B cell (primary cell): ENCODE data around the gene TNXB. TPM values are rescaled to one million over a fixed set of nuclear protein-coding genes. Genes with fewer than 3 reads are reported as not detected.

Experiments
- ATAC-seq: fragments of 200-7000 bp; cut with Tn5 transposase; one replicate; pipeline ENCODE4 v1.10.0; 2021; ENCODE audit warnings: low read depth, mild to moderate bottlenecking, moderate number of reproducible peaks, moderate library complexity
- CTCF ChIA-PET: fragments of 350-600 bp; sonication (Branson Sonifier 250); formaldehyde crosslinking; loops from one replicate; lab custom pipeline; 2021; ENCODE audit warnings: antibody characterized with exemption, inconsistent platforms; lab: Charles Lee
- POLR2A ChIA-PET: fragments of 350-600 bp; sonication (Branson Sonifier 250); formaldehyde crosslinking; loops from one replicate; lab custom pipeline; 2021; ENCODE audit warnings: antibody characterized with exemption; lab: Charles Lee
- DNase-seq: peaks from one replicate; pipeline ENCODE4 v3.0.0; 2013
- H2AFZ ChIP-seq: 2 replicates; pipeline ENCODE4 v1.6.1; 2012; ENCODE audit warnings: mild to moderate bottlenecking, low read depth, low read length; ENCODE audit not compliant: insufficient read depth, poor library complexity, severe bottlenecking
- H3K27ac ChIP-seq, 2 donors: 1 replicate in 1 of 2; 2 replicates in 1 of 2; pipeline ENCODE4 v1.5.1; 2012 to 2013; ENCODE audit warnings: low read length in 2 of 2, mild to moderate bottlenecking in 2 of 2, moderate library complexity in 1 of 2
- H3K27me3 ChIP-seq, 4 experiments: fragments of 200-600 bp in 1 of 4; sonication (generic) in 1 of 4; replicated peaks in 1 of 4; 1 replicate in 2 of 4; 2 replicates in 2 of 4; pipeline versions ENCODE4 v1.6.1 to v1.7.0; 2013 to 2016; ENCODE audit warnings: low read length in 3 of 4, mild to moderate bottlenecking in 2 of 4, mixed read lengths in 1 of 4, moderate library complexity in 1 of 4; ENCODE audit not compliant: insufficient read depth in 4 of 4, control insufficient read depth in 3 of 4; ENCODE audit errors: control extremely low read depth in 1 of 4
- H3K36me3 ChIP-seq, 2 experiments: replicated peaks in 1 of 2; 1 replicate in 1 of 2; 2 replicates in 1 of 2; pipeline versions ENCODE4 v1.6.1 to v1.7.1; 2013; ENCODE audit warnings: low read length in 1 of 2; ENCODE audit not compliant: insufficient read depth in 2 of 2, control insufficient read depth in 1 of 2; ENCODE audit errors: control extremely low read depth in 1 of 2, extremely low read depth in 1 of 2
- H3K4me1 ChIP-seq, 2 donors: fragments of 200-600 bp in 1 of 2; sonication (generic) in 1 of 2; 1 replicate in 1 of 2; 2 replicates in 1 of 2; pipeline versions ENCODE4 v1.5.1 to v1.6.1; 2013 to 2017; ENCODE audit warnings: low read length in 2 of 2; ENCODE audit not compliant: control insufficient read depth in 2 of 2, insufficient read depth in 2 of 2
- H3K4me2 ChIP-seq: replicated peaks from 2 replicates; pipeline ENCODE3; 2012; ENCODE audit warnings: mild to moderate bottlenecking, low read depth, low read length; ENCODE audit not compliant: poor library complexity, severe bottlenecking
- H3K4me3 ChIP-seq, 5 experiments: fragments of 200-600 bp in 1 of 5; sonication (generic) in 1 of 5; 1 replicate in 3 of 5; 2 replicates in 2 of 5; pipeline versions ENCODE4 v1.5.1 to v1.7.0; 2011 to 2016; ENCODE audit warnings: low read length in 4 of 5, mild to moderate bottlenecking in 4 of 5, low read depth in 2 of 5, control low read depth in 1 of 5, moderate library complexity in 1 of 5; ENCODE audit not compliant: insufficient read depth in 1 of 5; ENCODE audit errors: control extremely low read depth in 1 of 5, extremely low read depth in 1 of 5
- H3K79me2 ChIP-seq: fragments of 200-600 bp; sonication (generic); one replicate; pipeline ENCODE4 v1.6.0; 2016; ENCODE audit warnings: low read length; ENCODE audit not compliant: control insufficient read depth, insufficient read depth
- H3K9ac ChIP-seq: fragments of 200-600 bp; sonication (generic); 2 replicates; pipeline ENCODE4 v1.6.1; 2017; ENCODE audit warnings: mild to moderate bottlenecking, low read length, moderate library complexity
- H3K9me3 ChIP-seq, 3 donors: one replicate each; pipeline versions ENCODE4 v1.6.1 to v1.7.1; 2013; ENCODE audit warnings: low read length in 2 of 3; ENCODE audit not compliant: control insufficient read depth in 2 of 3, insufficient read depth in 1 of 3; ENCODE audit errors: control extremely low read depth in 1 of 3
- H4K20me1 ChIP-seq: 2 replicates; pipeline ENCODE4 v1.6.0; 2012; ENCODE audit warnings: mild to moderate bottlenecking, low read length; ENCODE audit not compliant: insufficient read depth, control insufficient read depth, poor library complexity, severe bottlenecking
- H3K27ac Mint-ChIP-seq: one replicate; pipeline ENCODE4 v1.8.0; 2021; ENCODE audit warnings: mixed read lengths
- H3K27me3 Mint-ChIP-seq: one replicate; pipeline ENCODE4 v1.8.0; 2021; ENCODE audit warnings: mixed read lengths
- H3K4me1 Mint-ChIP-seq: one replicate; pipeline ENCODE4 v1.8.0; 2021; ENCODE audit warnings: mixed read lengths
- H3K4me3 Mint-ChIP-seq: one replicate; pipeline ENCODE4 v1.8.0; 2021; ENCODE audit warnings: mixed read lengths
- H3K9me3 Mint-ChIP-seq: one replicate; pipeline ENCODE4 v1.8.0; 2022; ENCODE audit warnings: mixed read lengths; ENCODE audit not compliant: insufficient read depth
- EZH2 ChIP-seq: IDR thresholded peaks from 2 replicates; pipeline ENCODE4 v1.6.1; 2012; ENCODE audit warnings: borderline replicate concordance, low read depth, mild to moderate bottlenecking, moderate library complexity, low read length; ENCODE audit not compliant: insufficient read depth, poor library complexity, severe bottlenecking
- WGBS: methylation state at CpG from one replicate; pipeline ENCODE4 v1.1.5; 2013; ENCODE audit warnings: missing lambda C conversion rate; ENCODE audit not compliant: insufficient coverage; 5-methylcytosine and 5-hydroxymethylcytosine counted together
- intact Hi-C: fragments of 100-400 bp; cut with micrococcal nuclease; formaldehyde crosslinking; loops from one replicate; pipeline ENCODE4 v1.10.0; 2022
- polyA plus RNA-seq: library from polyadenylated mRNA; depleted of rRNA; stranded (reverse); fragments of >200 nt; gene quantifications from 2 replicates; pipeline ENCODE4 v1.2.3, GENCODE V29; 2012
- total RNA-seq, 2 donors: library from RNA; stranded (reverse); fragments of 120-200 nt in 1 of 2; gene quantifications; 1 replicate in 1 of 2; 2 replicates in 1 of 2; pipeline versions ENCODE4 v1.2.3 to v1.2.4, GENCODE V29; 2013 to 2022
- TF ChIP-seq, protein P1 (sequence below): fragments of 200-600 bp; IDR thresholded peaks from one replicate; pipeline ENCODE4 v1.8.0; 2022; ENCODE audit warnings: antibody characterized with exemption, mild to moderate bottlenecking

TNXB gene
- total and polyA plus RNA-seq, 2 donors (not counting 1 experiment from before 2014, with no cell fraction given): 1.4 to 19.0 TPM

DNA sequence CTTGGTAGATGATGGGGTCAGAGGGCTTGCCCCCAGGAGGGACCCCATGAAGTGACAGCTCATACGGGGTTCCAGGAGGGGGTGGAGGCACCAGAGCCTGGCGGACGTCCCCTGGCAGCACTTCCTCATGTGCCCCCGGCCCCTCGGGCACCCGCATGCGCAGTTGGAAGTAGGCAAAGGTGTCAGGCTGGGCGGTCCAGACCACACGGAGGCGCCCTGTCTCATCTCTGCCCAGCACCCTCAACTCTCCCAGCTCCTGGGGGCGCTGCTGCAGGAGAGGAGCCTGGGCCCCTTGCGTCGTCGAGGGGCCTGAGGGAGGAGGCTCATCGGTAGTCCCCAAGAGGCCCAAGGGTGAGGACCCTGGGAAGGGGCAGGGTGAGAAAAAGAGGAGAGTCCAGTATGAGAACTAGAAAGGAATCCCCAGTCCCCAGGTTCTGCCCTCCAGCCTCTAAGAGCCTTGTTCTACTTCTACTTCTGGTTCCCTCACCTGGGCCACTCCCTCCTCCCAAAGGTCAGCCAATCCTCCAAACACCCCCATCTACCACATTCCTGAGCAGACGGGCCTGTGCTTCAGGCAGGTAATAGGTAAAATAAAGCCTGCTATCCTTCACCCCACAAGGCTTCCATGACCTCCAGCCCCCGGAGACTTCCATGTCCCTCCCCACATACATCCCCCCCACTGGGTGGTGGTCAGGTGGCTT, 23.2 kb downstream of the TNXB start:
- 72% methylated on average over 13 of the region's 17 CpGs for WGBS
- intact Hi-C loops: no loop called here
- Histone ChIP-seq H3K4me1 (peaks cover 8% of the 10 kb centered on the region in 2 donors), H3K27me3 (peaks cover 0 to 43% (median 16%) of the 10 kb centered on the region in 4 experiments), H3K79me2 (no peaks in the 10 kb centered on the region), H3K27ac (no peak overlapping the region), H3K4me2 (no peak overlapping the region), H3K9me3 (peaks cover 0 to 7% (median 0%) of the 10 kb centered on the region in 3 donors), H4K20me1 (no peaks in the 10 kb centered on the region), H3K4me3 (no peak overlapping the region), H3K9ac (no peak overlapping the region), H3K36me3 (no peaks in the 10 kb centered on the region), H2AFZ (no peak overlapping the region)
- TF ChIP-seq, protein P1, sequence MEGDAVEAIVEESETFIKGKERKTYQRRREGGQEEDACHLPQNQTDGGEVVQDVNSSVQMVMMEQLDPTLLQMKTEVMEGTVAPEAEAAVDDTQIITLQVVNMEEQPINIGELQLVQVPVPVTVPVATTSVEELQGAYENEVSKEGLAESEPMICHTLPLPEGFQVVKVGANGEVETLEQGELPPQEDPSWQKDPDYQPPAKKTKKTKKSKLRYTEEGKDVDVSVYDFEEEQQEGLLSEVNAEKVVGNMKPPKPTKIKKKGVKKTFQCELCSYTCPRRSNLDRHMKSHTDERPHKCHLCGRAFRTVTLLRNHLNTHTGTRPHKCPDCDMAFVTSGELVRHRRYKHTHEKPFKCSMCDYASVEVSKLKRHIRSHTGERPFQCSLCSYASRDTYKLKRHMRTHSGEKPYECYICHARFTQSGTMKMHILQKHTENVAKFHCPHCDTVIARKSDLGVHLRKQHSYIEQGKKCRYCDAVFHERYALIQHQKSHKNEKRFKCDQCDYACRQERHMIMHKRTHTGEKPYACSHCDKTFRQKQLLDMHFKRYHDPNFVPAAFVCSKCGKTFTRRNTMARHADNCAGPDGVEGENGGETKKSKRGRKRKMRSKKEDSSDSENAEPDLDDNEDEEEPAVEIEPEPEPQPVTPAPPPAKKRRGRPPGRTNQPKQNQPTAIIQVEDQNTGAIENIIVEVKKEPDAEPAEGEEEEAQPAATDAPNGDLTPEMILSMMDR: no peak
- TF ChIP-seq EZH2: no peak
- Mint-ChIP-seq H3K4me3 (no peak overlapping the region), H3K4me1 (peaks cover 10% of the 10 kb centered on the region), H3K27me3 (peaks cover 58% of the 10 kb centered on the region), H3K9me3 (no peaks in the 10 kb centered on the region), H3K27ac (no peak overlapping the region)
- CTCF ChIA-PET: no interaction called here
- no peak for ATAC-seq
- POLR2A ChIA-PET: no interaction called here
- no peak for DNase-seq

DNA sequence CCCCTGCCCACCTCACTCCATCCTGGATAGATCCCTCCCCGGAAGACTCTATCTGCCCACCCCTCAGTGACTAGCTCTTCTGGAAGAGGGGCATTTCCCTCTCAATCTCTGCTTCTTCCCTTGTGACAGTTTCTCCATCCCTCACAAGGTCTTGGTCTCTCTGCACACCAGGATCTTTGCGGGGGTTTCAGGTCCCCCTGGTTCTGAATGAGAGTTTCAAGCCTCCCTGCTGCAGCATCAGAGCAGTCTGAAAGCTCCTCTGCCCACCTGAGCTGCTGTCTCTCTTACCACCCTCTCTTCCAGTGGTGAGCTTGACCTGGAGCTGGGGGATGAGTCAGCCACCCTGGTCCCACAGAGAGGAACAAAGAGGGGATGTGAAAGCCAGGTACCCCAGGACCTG, 24.4 kb downstream of the TNXB start:
- Histone ChIP-seq H2AFZ (no peak overlapping the region), H3K27ac (no peak overlapping the region), H3K9ac (no peak overlapping the region), H3K9me3 (peaks cover 0 to 7% (median 0%) of the 10 kb centered on the region in 3 donors), H3K27me3 (peaks cover 0 to 43% (median 16%) of the 10 kb centered on the region in 4 experiments), H3K79me2 (no peaks in the 10 kb centered on the region), H3K4me3 (no peak overlapping the region), H3K4me2 (no peak overlapping the region), H4K20me1 (no peaks in the 10 kb centered on the region), H3K4me1 (peaks cover 8% of the 10 kb centered on the region in 2 donors), H3K36me3 (no peaks in the 10 kb centered on the region)
- peaks cover 57% of the 10 kb centered on the region for H3K27me3 Mint-ChIP-seq
- H3K27ac Mint-ChIP-seq: no peak overlapping the region
- ATAC-seq (no peak), DNase-seq (no peak)
- H3K9me3 Mint-ChIP-seq: no peaks in the 10 kb centered on the region
- H3K4me3 Mint-ChIP-seq: no peak overlapping the region
- TF ChIP-seq, protein P1: no peak
- TF ChIP-seq EZH2: no peak
- POLR2A ChIA-PET: no interaction called here
- intact Hi-C loops: no loop called here
- H3K4me1 Mint-ChIP-seq: peaks cover 10% of the 10 kb centered on the region
- CTCF ChIA-PET: no interaction called here
- WGBS: 86% methylated on average over 1 of the region's 2 CpGs
